IMR-90 (cell line): ENCODE results near the gene ZNF423. TPM values are rescaled to one million over a fixed set of nuclear protein-coding genes. Genes with fewer than 3 reads are reported as not detected.

ENCODE experiments used
- ATAC-seq: fragments of 200-7000 bp; cut with Tn5 transposase; 2 replicates; pipeline ENCODE4 v1.9.1; 2020; ENCODE audit warnings: low read depth, mild to moderate bottlenecking, moderate library complexity
- BruUV-seq: library from RNA; stranded (reverse); fragments of 400-500 nt; replicated peaks from 2 replicates; lab custom pipeline; 2021; lab: Mats Ljungman, UMichigan
- CTCF ChIA-PET: fragments of 300-600 bp; formaldehyde crosslinking; extraction: SDS; loops from one replicate; lab custom pipeline; 2021; ENCODE audit warnings: antibody characterized with exemption; lab: Yijun Ruan, JAX
- POLR2A ChIA-PET: fragments of 300-600 bp; sonication (Branson Sonifier 250); formaldehyde crosslinking; loops from one replicate; lab custom pipeline; 2022; ENCODE audit warnings: antibody characterized with exemption; ENCODE audit not compliant: unreplicated experiment; lab: Charles Lee
- DNase-seq: peaks from one replicate; pipeline ENCODE4 v3.0.0; 2013
- H2AFZ ChIP-seq: replicated peaks from 2 replicates; pipeline ENCODE3; 2013; ENCODE audit warnings: low read length, mild to moderate bottlenecking; ENCODE audit not compliant: poor library complexity
- H2AK5ac ChIP-seq: 2 replicates; pipeline ENCODE4 v1.6.1; 2013; ENCODE audit warnings: low read depth, low read length, inconsistent platforms
- H2AK9ac ChIP-seq: replicated peaks from 2 replicates; pipeline ENCODE3; 2013; ENCODE audit warnings: mild to moderate bottlenecking, low read depth, low read length, moderate library complexity; ENCODE audit not compliant: poor library complexity
- H2BK120ac ChIP-seq: 2 replicates; pipeline ENCODE4 v1.6.1; 2013; ENCODE audit warnings: low read depth, low read length, inconsistent platforms
- H2BK15ac ChIP-seq: 3 replicates; pipeline ENCODE4 v1.6.1; 2013; ENCODE audit warnings: low read depth, low read length, inconsistent platforms
- H2BK20ac ChIP-seq: 2 replicates; pipeline ENCODE4 v1.6.1; 2013; ENCODE audit warnings: low read depth, mild to moderate bottlenecking, inconsistent platforms, low read length, moderate library complexity
- H2BK5ac ChIP-seq: 2 replicates; pipeline ENCODE4 v1.6.1; 2013; ENCODE audit warnings: mild to moderate bottlenecking, low read depth, low read length, inconsistent platforms; ENCODE audit not compliant: poor library complexity, severe bottlenecking
- H3K14ac ChIP-seq: replicated peaks from 2 replicates; pipeline ENCODE4 v1.6.1; 2013; ENCODE audit warnings: low read depth, low read length, inconsistent platforms
- H3K18ac ChIP-seq: 2 replicates; pipeline ENCODE4 v1.6.1; 2013; ENCODE audit warnings: low read depth, low read length, control low read depth
- H3K23ac ChIP-seq: 2 replicates; pipeline ENCODE4 v1.6.1; 2013; ENCODE audit warnings: low read depth, low read length, inconsistent platforms
- H3K27ac ChIP-seq: 2 replicates; pipeline ENCODE4 v1.5.1; 2013; ENCODE audit warnings: mild to moderate bottlenecking, control low read depth, low read length; ENCODE audit not compliant: insufficient read depth
- H3K27me3 ChIP-seq: 2 replicates; pipeline ENCODE4 v1.6.1; 2013; ENCODE audit warnings: low read length; ENCODE audit not compliant: control insufficient read depth, insufficient read depth
- H3K36me3 ChIP-seq: 2 replicates; pipeline ENCODE4 v1.6.1; 2013; ENCODE audit warnings: low read length, mixed read lengths; ENCODE audit not compliant: control insufficient read depth, insufficient read depth
- H3K4ac ChIP-seq: 2 replicates; pipeline ENCODE4 v1.6.1; 2013; ENCODE audit warnings: low read depth, low read length, inconsistent platforms
- H3K4me1 ChIP-seq: 2 replicates; pipeline ENCODE4 v1.6.1; 2013; ENCODE audit warnings: low read length, mixed read lengths; ENCODE audit not compliant: control insufficient read depth, insufficient read depth
- H3K4me2 ChIP-seq: 2 replicates; pipeline ENCODE4 v1.6.1; 2013; ENCODE audit warnings: low read depth, mild to moderate bottlenecking, control low read depth, low read length, moderate library complexity
- H3K4me3 ChIP-seq: 2 replicates; pipeline ENCODE4 v1.5.1; 2013; ENCODE audit warnings: low read depth, mild to moderate bottlenecking, control low read depth, low read length, moderate library complexity; ENCODE audit not compliant: insufficient read depth
- H3K56ac ChIP-seq: 2 replicates; pipeline ENCODE4 v1.6.1; 2013; ENCODE audit warnings: low read length, inconsistent platforms; ENCODE audit not compliant: insufficient read depth; ENCODE audit errors: extremely low read depth
- H3K79me1 ChIP-seq, 2 experiments: 2 replicates each; pipeline ENCODE4 v1.6.1; 2013; ENCODE audit warnings: low read length in 2 of 2, inconsistent platforms in 1 of 2, low read depth in 1 of 2
- H3K9ac ChIP-seq: 2 replicates; pipeline ENCODE4 v1.6.1; 2013; ENCODE audit warnings: low read depth, low read length, control low read depth
- H3K9me1 ChIP-seq: 2 replicates; pipeline ENCODE4 v1.6.1; 2013; ENCODE audit warnings: low read length, inconsistent platforms; ENCODE audit not compliant: insufficient read depth
- H3K9me3 ChIP-seq: 2 replicates; pipeline ENCODE4 v1.6.1; 2013; ENCODE audit warnings: low read length; ENCODE audit not compliant: control insufficient read depth, insufficient read depth
- H4K20me1 ChIP-seq: 2 replicates; pipeline ENCODE4 v1.6.1; 2013; ENCODE audit warnings: low read length, inconsistent platforms; ENCODE audit not compliant: insufficient read depth
- H4K5ac ChIP-seq: 2 replicates; pipeline ENCODE4 v1.6.1; 2013; ENCODE audit warnings: mild to moderate bottlenecking, low read depth, low read length, control low read depth
- H4K8ac ChIP-seq, 2 experiments: 2 replicates each; pipeline ENCODE4 v1.6.1; 2013; ENCODE audit warnings: low read depth in 2 of 2, low read length in 2 of 2, control low read depth in 1 of 2, inconsistent platforms in 1 of 2
- H4K91ac ChIP-seq: 2 replicates; pipeline ENCODE4 v1.6.1; 2013; ENCODE audit warnings: low read depth, low read length, inconsistent platforms; ENCODE audit not compliant: insufficient read depth
- BHLHE40 ChIP-seq: fragments of 150-350 bp; IDR thresholded peaks from 2 replicates; pipeline ENCODE4 v1.6.1; 2016; ENCODE audit warnings: mild to moderate bottlenecking, low read depth, low read length
- CTCF ChIP-seq: conservative IDR thresholded peaks from 2 replicates; pipeline ENCODE4 v1.5.1; 2012; ENCODE audit warnings: mild to moderate bottlenecking, low read depth, low read length, improper control_type of control experiment
- FOS ChIP-seq: fragments of 150-350 bp; IDR thresholded peaks from 2 replicates; pipeline ENCODE4 v1.6.1; 2016; ENCODE audit warnings: low read depth, low read length
- MAZ ChIP-seq: IDR thresholded peaks from 2 replicates; pipeline ENCODE4 v1.6.1; 2012; ENCODE audit warnings: low read depth, mild to moderate bottlenecking, low read length, improper control_type of control experiment, moderate library complexity, borderline replicate concordance
- MXI1 ChIP-seq: IDR thresholded peaks from 2 replicates; pipeline ENCODE4 v1.6.1; 2012; ENCODE audit warnings: low read depth, mild to moderate bottlenecking, low read length, moderate library complexity, borderline replicate concordance
- NFE2L2 ChIP-seq: fragments of 150-350 bp; IDR thresholded peaks from 2 replicates; pipeline ENCODE4 v1.6.1; 2016; ENCODE audit warnings: low read depth, mild to moderate bottlenecking, low read length
- POLR2A ChIP-seq: IDR thresholded peaks from 2 replicates; pipeline ENCODE4 v1.6.1; 2012; ENCODE audit warnings: mild to moderate bottlenecking, low read depth, low read length
- RAD21 ChIP-seq: IDR thresholded peaks from 2 replicates; pipeline ENCODE4 v1.6.1; 2012; ENCODE audit warnings: low read length, improper control_type of control experiment
- RCOR1 ChIP-seq: IDR thresholded peaks from 2 replicates; pipeline ENCODE4 v1.6.1; 2012; ENCODE audit warnings: mild to moderate bottlenecking, low read length, improper control_type of control experiment; ENCODE audit not compliant: insufficient replicate concordance
- RFX5 ChIP-seq: IDR thresholded peaks from 2 replicates; pipeline ENCODE4 v1.8.0; 2012; ENCODE audit warnings: low read depth, mild to moderate bottlenecking, low read length, moderate library complexity
- USF2 ChIP-seq: fragments of 150-350 bp; IDR thresholded peaks from 2 replicates; pipeline ENCODE4 v1.6.1; 2017; ENCODE audit warnings: mild to moderate bottlenecking, antibody characterized with exemption, low read length, low read depth
- WGBS, 2 experiments: methylation state at CpG; one replicate each; pipeline versions ENCODE4 v1.1.5 to v1.1.7; 2013; ENCODE audit warnings: missing lambda C conversion rate in 2 of 2; ENCODE audit not compliant: insufficient read length in 1 of 2; ENCODE audit errors: extremely low coverage in 2 of 2; 5-methylcytosine and 5-hydroxymethylcytosine counted together
- dilution Hi-C: fragments of 300-500 bp; cut with HindIII; formaldehyde crosslinking; loops from one replicate; pipeline ENCODE4 v1.14.3; 2018; ENCODE audit warnings: low sequenced_read_pairs; ENCODE audit not compliant: unreplicated experiment
- in situ Hi-C: fragments of 300-500 bp; cut with MboI; formaldehyde crosslinking; loops from 3 replicates; pipeline ENCODE4 v1.14.3; 2019; ENCODE audit warnings: low sequenced_read_pairs, inconsistent platforms, mixed read lengths
- intact Hi-C: fragments of 100-400 bp; cut with micrococcal nuclease; formaldehyde crosslinking; loops from 2 replicates; pipeline ENCODE4 v1.10.0; 2022
- polyA plus RNA-seq, 3 experiments: library from polyadenylated mRNA; depleted of rRNA; stranded (reverse); fragments of >200 nt; gene quantifications; 2 replicates each; pipeline ENCODE4 v1.2.3, GENCODE V29; 2012; ENCODE audit warnings: low replicate concordance in 1 of 3
- total RNA-seq: library from RNA; depleted of rRNA; stranded (reverse); fragments of >200 nt; gene quantifications from 2 replicates; pipeline ENCODE4 v1.2.3, GENCODE V29; 2012

The ZNF423 gene
- total and polyA plus RNA-seq, 2 of the 4 experiments (the other 2 are of a cell fraction) = under 0.01 to 0.10 TPM

GRCh38 chr16:49647673-49648072 lies 208.2 kb downstream of the ZNF423 start:
- Histone ChIP-seq H3K9me1 (peaks cover 6% of the 10 kb centered on the region; the same call in 1 of the 2 replicates), H3K79me1 (no peaks in the 10 kb centered on the region), H4K8ac (no peak overlapping the region), H3K9ac (no peak overlapping the region), H4K91ac (no peak overlapping the region), H2BK15ac (no peak overlapping the region), H2AFZ (no peak overlapping the region), H3K27me3 (peaks cover 5% of the 10 kb centered on the region; the same call in 1 of the 2 replicates), H3K14ac (no peak overlapping the region), H3K4me3 (no peak overlapping the region), H3K36me3 (no peaks in the 10 kb centered on the region), H4K20me1 (no peaks in the 10 kb centered on the region), H3K4ac (no peak overlapping the region), H2BK5ac (no peak overlapping the region), H2AK9ac (no peak overlapping the region), H4K5ac (no peak overlapping the region), H2AK5ac (no peak overlapping the region), H2BK20ac (no peak overlapping the region), H3K9me3 (peaks cover 9% of the 10 kb centered on the region), H2BK120ac (no peak overlapping the region), H3K23ac (no peak overlapping the region), H3K56ac (no peak overlapping the region), H3K4me1 (peaks cover 10% of the 10 kb centered on the region), H3K27ac (no peak overlapping the region), H3K18ac (no peak overlapping the region), H3K4me2 (no peak overlapping the region)
- no TSS peak for BruUV-seq
- ChIA-PET POLR2A (no interaction called here), CTCF (no interaction called here)
- no peak for ATAC-seq
- in situ Hi-C loops (no loop called here), intact Hi-C loops (no loop called here), dilution Hi-C loops (no loop called here)
- TF ChIP-seq USF2 (no peak), RAD21 (no peak), BHLHE40 (no peak), MXI1 (no peak), RFX5 (no peak), FOS (no peak), CTCF (no peak), NFE2L2 (no peak), RCOR1 (no peak), MAZ (no peak), POLR2A (no peak)
- DNase-seq = no peak
- WGBS, 2 experiments = no CpG with 5 or more reads among the region's 2 CpGs
